ENCODE results near the gene PTBP3.

Gene PTBP3

DNA sequence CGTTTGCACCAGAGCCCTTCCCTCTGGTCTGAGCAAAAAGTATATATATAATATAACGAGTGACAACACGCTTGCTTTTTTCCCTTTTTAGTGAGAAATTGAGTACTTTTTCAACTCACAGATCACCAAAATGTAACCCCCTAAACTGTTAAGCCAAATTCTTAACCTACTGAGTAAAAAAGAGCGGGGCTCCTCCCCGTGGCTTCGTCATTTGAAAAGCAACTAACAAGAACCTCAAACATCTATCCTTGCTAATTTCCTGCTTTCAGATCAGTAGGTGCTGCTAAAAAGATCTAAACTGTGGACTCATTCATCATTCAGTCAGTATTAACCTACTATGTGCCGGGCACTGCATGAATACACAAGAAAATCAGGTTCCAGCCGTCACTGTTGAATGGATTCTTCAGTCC, 1.0 kb upstream of the PTBP3 start:
- POLR2A ChIA-PET: interaction anchor here (1.0 to 2.3 kb wide), 5 partner anchors 17 to 438 kb away, joined by 4 to 21 read pairs (median 6); partner anchors contain the start of genes HSDL2 and UGCG
- Histone ChIP-seq H3K4me1 (ENCODE audit: control insufficient read depth, insufficient read depth, low read length) (no peaks in the 10 kb centered on the region), H3K36me3 (ENCODE audit: control insufficient read depth in 2 of 2, insufficient read depth in 1 of 2, low read length in 2 of 2) (no peaks in the 10 kb centered on the region), H3K27ac (ENCODE audit: extremely low read depth, low read depth, low read length) (no peak overlapping the region), H3K4me3 (ENCODE audit: low read depth, low read length) (no peak overlapping the region), H3K9me3 (ENCODE audit: control insufficient read depth, insufficient read depth, low read depth, low read length) (no peaks in the 10 kb centered on the region)
- TF ChIP-seq, protein P1, sequence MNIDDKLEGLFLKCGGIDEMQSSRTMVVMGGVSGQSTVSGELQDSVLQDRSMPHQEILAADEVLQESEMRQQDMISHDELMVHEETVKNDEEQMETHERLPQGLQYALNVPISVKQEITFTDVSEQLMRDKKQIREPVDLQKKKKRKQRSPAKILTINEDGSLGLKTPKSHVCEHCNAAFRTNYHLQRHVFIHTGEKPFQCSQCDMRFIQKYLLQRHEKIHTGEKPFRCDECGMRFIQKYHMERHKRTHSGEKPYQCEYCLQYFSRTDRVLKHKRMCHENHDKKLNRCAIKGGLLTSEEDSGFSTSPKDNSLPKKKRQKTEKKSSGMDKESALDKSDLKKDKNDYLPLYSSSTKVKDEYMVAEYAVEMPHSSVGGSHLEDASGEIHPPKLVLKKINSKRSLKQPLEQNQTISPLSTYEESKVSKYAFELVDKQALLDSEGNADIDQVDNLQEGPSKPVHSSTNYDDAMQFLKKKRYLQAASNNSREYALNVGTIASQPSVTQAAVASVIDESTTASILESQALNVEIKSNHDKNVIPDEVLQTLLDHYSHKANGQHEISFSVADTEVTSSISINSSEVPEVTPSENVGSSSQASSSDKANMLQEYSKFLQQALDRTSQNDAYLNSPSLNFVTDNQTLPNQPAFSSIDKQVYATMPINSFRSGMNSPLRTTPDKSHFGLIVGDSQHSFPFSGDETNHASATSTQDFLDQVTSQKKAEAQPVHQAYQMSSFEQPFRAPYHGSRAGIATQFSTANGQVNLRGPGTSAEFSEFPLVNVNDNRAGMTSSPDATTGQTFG (tag by site-specific recombination; IDR thresholded peaks at IDR 0.05; ENCODE audit: borderline replicate concordance): no peak
- no peak for TF ChIP-seq RBAK (tag by site-specific recombination; IDR thresholded peaks at IDR 0.05)
- no peak for TF ChIP-seq BCL11B (tag by site-specific recombination; IDR thresholded peaks at IDR 0.05; ENCODE audit: low read depth)
- no peak for TF ChIP-seq ZNF121 (tag by site-specific recombination; IDR thresholded peaks at IDR 0.05)
- TF ChIP-seq ZNF138 (tag by site-specific recombination; IDR thresholded peaks at IDR 0.05; ENCODE audit: borderline replicate concordance): no peak
- TF ChIP-seq ZNF76 (tag by site-specific recombination; IDR thresholded peaks at IDR 0.05; ENCODE audit: borderline replicate concordance, low read depth): no peak
- TF ChIP-seq, protein P2, sequence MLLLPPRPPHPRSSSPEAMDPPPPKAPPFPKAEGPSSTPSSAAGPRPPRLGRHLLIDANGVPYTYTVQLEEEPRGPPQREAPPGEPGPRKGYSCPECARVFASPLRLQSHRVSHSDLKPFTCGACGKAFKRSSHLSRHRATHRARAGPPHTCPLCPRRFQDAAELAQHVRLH (tag by site-specific recombination; IDR thresholded peaks at IDR 0.05): no peak
- no peak for TF ChIP-seq ZNF354C (tag by site-specific recombination; IDR thresholded peaks at IDR 0.05; ENCODE audit: borderline replicate concordance, low read depth)
- no peak for TF ChIP-seq SETDB1 (IDR thresholded peaks at IDR 0.05; ENCODE audit: insufficient read length, low read length)
- TF ChIP-seq SCRT1 (tag by site-specific recombination; IDR thresholded peaks at IDR 0.05; ENCODE audit: borderline replicate concordance): no peak
- no peak for TF ChIP-seq OSR2 (tag by site-specific recombination; IDR thresholded peaks at IDR 0.05)
- no peak for TF ChIP-seq SCRT2 (tag by site-specific recombination; IDR thresholded peaks at IDR 0.05)
- TF ChIP-seq ZIC2 (tag by site-specific recombination; IDR thresholded peaks at IDR 0.05): no peak
- CTCF ChIA-PET: interaction anchor here (0.5 to 1.4 kb wide), 3 partner anchors 10 to 46 kb away, joined by 3 to 6 read pairs (median 3); partner anchors contain the start of gene HSDL2

DNA sequence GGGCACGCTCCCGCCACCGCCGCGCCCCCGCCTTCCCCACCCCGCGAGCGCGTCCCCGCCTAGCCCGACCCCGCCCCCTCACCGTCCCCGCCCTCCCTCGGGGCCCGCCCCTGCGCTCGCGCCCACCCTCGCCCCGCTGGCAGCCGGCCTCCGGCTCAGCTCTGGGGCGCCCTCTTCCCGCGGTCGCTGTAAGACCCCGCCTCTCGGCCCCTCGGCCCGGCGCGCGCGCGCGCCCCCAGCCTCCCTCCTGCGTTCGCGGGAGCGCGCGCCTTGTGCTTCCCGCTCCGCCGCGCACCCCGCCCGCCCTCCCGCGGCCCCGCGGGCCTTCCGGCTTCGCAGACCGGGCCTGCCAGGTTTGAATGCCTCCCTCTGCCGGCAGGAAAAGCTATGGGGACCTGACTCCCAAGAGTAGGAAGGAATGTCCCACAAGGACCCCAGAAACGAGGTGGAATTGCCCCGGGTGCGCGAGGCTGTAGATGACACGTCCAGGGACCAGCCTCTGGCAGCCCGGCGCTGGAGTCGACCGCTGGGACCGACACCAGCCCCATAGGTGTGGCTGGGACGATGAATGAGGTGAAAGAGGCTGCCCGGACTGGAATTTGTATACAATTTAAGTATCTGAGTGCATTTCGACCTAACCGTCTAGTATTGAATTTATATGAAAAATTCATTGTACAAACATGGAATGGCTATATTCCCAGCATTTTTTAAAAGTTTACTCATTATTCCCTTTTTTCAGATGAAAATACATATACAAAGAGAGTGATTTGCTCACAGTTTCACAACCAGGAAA, 416 bp upstream of the PTBP3 start:
- H3K4me1 ChIP-seq (ENCODE audit: control insufficient read depth, insufficient read depth, low read length): no peaks in the 10 kb centered on the region
- peak overlapping the region; percentile 96 for H3K27ac ChIP-seq (ENCODE audit: extremely low read depth, low read depth, low read length)
- no peaks in the 10 kb centered on the region for H3K9me3 ChIP-seq (ENCODE audit: control insufficient read depth, insufficient read depth, low read depth, low read length)
- peak overlapping the region; percentile 90 for H3K4me3 ChIP-seq (ENCODE audit: low read depth, low read length)
- H3K36me3 ChIP-seq (ENCODE audit: control insufficient read depth in 2 of 2, insufficient read depth in 1 of 2, low read length in 2 of 2): no peaks in the 10 kb centered on the region
- ChIA-PET CTCF (interaction anchor here (0.6 to 1.4 kb wide), 4 partner anchors 27 to 236 kb away, joined by 3 to 6 read pairs (median 4); partner anchors contain the start of gene HSDL2), POLR2A (interaction anchor here (0.5 to 2.3 kb wide), 12 partner anchors 8 to 898 kb away, joined by 3 to 21 read pairs (median 5); partner anchors contain the start of genes HSDL2 and UGCG)
- no peak for TF ChIP-seq YY1 (tag by site-specific recombination; IDR thresholded peaks at IDR 0.05)
- peak; percentile 20 for TF ChIP-seq ZNF341 (tag by site-specific recombination; IDR thresholded peaks at IDR 0.05; ENCODE audit: low read depth)
- TF ChIP-seq GLI2 (tag by site-specific recombination; IDR thresholded peaks at IDR 0.05; ENCODE audit: borderline replicate concordance, low read depth): no peak
- no peak for TF ChIP-seq EGR2 (tag by site-specific recombination; IDR thresholded peaks at IDR 0.05; ENCODE audit: low read depth)
- no peak for TF ChIP-seq ZXDB (tag by site-specific recombination; IDR thresholded peaks at IDR 0.05)
- TF ChIP-seq, protein P3, sequence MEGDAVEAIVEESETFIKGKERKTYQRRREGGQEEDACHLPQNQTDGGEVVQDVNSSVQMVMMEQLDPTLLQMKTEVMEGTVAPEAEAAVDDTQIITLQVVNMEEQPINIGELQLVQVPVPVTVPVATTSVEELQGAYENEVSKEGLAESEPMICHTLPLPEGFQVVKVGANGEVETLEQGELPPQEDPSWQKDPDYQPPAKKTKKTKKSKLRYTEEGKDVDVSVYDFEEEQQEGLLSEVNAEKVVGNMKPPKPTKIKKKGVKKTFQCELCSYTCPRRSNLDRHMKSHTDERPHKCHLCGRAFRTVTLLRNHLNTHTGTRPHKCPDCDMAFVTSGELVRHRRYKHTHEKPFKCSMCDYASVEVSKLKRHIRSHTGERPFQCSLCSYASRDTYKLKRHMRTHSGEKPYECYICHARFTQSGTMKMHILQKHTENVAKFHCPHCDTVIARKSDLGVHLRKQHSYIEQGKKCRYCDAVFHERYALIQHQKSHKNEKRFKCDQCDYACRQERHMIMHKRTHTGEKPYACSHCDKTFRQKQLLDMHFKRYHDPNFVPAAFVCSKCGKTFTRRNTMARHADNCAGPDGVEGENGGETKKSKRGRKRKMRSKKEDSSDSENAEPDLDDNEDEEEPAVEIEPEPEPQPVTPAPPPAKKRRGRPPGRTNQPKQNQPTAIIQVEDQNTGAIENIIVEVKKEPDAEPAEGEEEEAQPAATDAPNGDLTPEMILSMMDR (tag by site-specific recombination; IDR thresholded peaks at IDR 0.05): peak; percentile 29; the same call in 1 of the 2 replicates
- TF ChIP-seq, protein P4, sequence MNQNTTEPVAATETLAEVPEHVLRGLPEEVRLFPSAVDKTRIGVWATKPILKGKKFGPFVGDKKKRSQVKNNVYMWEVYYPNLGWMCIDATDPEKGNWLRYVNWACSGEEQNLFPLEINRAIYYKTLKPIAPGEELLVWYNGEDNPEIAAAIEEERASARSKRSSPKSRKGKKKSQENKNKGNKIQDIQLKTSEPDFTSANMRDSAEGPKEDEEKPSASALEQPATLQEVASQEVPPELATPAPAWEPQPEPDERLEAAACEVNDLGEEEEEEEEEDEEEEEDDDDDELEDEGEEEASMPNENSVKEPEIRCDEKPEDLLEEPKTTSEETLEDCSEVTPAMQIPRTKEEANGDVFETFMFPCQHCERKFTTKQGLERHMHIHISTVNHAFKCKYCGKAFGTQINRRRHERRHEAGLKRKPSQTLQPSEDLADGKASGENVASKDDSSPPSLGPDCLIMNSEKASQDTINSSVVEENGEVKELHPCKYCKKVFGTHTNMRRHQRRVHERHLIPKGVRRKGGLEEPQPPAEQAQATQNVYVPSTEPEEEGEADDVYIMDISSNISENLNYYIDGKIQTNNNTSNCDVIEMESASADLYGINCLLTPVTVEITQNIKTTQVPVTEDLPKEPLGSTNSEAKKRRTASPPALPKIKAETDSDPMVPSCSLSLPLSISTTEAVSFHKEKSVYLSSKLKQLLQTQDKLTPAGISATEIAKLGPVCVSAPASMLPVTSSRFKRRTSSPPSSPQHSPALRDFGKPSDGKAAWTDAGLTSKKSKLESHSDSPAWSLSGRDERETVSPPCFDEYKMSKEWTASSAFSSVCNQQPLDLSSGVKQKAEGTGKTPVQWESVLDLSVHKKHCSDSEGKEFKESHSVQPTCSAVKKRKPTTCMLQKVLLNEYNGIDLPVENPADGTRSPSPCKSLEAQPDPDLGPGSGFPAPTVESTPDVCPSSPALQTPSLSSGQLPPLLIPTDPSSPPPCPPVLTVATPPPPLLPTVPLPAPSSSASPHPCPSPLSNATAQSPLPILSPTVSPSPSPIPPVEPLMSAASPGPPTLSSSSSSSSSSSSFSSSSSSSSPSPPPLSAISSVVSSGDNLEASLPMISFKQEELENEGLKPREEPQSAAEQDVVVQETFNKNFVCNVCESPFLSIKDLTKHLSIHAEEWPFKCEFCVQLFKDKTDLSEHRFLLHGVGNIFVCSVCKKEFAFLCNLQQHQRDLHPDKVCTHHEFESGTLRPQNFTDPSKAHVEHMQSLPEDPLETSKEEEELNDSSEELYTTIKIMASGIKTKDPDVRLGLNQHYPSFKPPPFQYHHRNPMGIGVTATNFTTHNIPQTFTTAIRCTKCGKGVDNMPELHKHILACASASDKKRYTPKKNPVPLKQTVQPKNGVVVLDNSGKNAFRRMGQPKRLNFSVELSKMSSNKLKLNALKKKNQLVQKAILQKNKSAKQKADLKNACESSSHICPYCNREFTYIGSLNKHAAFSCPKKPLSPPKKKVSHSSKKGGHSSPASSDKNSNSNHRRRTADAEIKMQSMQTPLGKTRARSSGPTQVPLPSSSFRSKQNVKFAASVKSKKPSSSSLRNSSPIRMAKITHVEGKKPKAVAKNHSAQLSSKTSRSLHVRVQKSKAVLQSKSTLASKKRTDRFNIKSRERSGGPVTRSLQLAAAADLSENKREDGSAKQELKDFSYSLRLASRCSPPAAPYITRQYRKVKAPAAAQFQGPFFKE (tag by site-specific recombination; IDR thresholded peaks at IDR 0.05; ENCODE audit: borderline replicate concordance): no peak
- TF ChIP-seq ZNF133 (tag by site-specific recombination; IDR thresholded peaks at IDR 0.05): no peak
- 0 out of 2 replicates have a peak, but pooled peaks have one; percentile 23 for TF ChIP-seq ZNF140 (tag by site-specific recombination; IDR thresholded peaks at IDR 0.05)
